Measurements from ENCODE around the gene SYP.

Gene SYP

GRCh38 chrX:49199906-49200771 is at the start of gene SYP:
Gene SYP (minus strand): TSS chrX:49200193. CDS start chrX:49200186, 7 bp downstream.
- DNase-seq (ENCODE audit: low spot score), result peak; percentile 72

DNA sequence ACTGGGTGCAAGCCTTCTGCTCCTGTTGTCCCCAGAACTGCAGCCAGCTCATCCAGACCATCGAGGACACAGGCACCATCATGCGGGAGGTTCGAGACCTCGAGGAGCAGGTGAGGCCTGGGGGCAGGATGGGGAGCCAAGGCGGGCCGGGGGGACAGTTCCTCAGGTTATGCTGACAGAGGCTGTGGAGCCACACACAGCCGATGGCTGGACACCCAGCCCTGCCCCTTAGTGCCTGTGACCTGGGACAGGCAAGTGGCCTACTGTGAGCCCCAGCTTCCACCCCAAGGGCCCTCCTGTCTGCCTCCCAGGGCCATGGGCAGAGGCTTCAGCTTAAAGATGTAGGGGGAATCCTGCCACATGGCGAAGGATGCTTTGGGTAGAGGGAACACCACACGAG is 49.6 kb upstream of the SYP start:
- DNase-seq (ENCODE audit: low spot score), result no peak

DNA sequence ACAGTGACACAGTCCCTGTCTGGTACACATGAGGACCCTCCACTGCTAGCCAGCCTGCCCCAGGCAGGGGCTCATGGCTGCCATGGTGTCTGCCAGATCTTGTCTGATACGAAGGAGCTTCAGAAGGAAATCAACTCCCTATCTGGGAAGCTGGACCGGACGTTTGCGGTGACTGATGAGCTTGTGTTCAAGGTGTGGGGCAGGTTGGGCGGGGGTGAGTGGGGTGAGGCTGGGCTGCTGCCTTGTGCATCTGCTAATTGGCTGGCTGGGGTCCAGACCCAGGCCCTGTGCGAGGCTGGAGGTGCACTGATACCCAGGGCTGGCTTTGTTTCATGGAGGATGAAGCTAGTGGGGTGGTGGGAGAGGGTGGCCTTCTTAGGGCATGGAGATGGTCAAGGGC is 49.1 kb upstream of the SYP start:
- no peak for DNase-seq (ENCODE audit: low spot score)

DNA sequence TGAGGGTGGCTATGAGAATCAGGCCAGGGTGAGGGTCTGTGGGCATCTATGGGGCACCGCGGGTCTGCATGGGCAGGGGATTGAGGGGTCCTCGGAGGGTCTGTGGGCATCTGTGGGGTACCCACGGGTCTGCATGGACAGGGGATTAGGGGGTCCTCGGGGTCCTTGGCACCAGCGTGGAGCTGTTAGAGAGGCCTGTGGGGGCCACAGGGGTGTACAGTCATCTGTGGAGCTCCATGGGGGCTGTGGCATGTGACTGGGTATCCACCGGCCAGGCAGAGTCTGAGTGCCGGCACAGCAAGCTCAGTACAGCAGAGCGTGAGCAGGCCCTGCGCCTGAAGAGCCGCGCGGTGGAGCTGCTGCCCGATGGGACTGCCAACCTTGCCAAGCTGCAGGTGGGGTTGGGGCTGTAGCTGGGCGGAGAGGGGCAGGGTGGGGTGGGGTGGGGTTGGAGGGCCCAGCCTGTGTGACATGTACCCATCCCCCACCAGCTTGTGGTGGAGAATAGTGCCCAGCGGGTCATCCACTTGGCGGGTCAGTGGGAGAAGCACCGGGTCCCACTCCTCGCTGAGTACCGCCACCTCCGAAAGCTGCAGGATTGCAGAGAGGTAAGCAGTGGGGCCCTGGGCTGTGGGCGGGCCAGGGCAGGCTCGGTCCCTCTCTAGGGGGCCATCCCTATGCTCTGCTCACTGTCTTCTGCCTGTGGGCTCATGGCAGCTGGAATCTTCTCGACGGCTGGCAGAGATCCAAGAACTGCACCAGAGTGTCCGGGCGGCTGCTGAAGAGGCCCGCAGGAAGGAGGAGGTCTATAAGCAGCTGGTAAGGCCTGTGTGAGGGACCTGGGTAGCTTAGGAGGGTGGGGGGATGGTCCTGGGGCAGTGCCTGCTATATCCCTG is 48.2 kb upstream of the SYP start:
- no peak for DNase-seq (ENCODE audit: low spot score)

DNA sequence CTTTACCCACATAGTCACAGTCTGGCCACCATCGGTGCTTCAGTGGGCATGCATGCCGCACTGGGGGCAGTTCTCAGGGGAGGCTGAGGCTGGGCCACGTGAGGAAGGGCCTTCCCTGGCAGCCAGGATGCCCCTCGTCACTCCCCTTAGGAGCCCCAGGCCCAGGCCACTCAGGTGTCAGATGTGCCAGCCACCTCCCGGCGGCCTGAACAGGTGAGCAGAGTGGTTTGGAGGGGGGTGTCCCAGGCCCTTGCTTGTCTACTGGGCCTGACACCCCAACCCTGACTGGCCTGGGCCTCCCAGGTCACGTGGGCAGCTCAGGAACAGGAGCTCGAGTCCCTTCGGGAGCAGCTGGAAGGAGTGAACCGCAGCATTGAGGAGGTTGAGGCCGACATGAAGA is 47.4 kb upstream of the SYP start:
- DNase-seq (ENCODE audit: low spot score), result no peak

DNA sequence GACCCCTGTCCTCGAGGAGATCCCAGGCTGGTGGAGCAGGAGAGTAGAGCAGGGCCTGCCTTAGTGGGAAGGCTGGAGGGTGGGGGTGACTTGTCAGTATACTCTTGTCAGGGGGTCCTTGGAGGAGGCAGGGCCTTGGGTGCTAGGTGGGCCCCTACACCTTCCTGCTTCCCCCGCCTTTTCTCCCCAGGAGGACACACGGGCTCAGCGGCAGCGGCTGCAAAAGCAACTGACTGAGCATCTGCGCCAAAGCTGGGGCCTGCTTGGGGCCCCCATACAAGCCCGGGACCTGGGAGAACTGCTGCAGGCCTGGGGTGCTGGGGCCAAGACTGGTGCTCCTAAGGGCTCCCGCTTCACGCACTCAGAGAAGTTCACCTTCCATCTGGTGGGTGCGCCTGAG is 46.5 kb upstream of the SYP start:
- no peak for DNase-seq (ENCODE audit: low spot score)

GRCh38 chrX:49244207-49244606 is 44.2 kb upstream of the SYP start:
- no peak for DNase-seq (ENCODE audit: low spot score)

DNA sequence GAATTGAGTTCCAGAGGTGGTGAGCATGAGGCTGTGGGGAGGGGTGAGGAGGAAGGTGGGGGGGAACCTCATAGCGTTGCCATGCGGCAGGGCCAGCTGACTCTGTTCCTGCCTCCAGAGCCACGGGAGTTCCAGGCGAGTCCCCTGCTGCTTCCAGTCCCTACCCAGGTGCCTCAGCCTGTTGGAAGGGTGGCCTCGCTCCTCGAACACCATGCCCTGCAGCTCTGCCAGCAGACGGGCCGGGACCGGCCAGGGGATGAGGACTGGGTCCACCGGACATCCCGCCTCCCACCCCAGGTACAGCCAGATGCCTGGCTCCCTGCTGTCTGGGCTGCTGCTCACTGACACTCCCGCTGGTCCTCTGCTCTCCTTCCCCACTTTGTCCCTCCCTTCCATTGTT is 43.2 kb upstream of the SYP start:
- no peak for DNase-seq (ENCODE audit: low spot score)

DNA sequence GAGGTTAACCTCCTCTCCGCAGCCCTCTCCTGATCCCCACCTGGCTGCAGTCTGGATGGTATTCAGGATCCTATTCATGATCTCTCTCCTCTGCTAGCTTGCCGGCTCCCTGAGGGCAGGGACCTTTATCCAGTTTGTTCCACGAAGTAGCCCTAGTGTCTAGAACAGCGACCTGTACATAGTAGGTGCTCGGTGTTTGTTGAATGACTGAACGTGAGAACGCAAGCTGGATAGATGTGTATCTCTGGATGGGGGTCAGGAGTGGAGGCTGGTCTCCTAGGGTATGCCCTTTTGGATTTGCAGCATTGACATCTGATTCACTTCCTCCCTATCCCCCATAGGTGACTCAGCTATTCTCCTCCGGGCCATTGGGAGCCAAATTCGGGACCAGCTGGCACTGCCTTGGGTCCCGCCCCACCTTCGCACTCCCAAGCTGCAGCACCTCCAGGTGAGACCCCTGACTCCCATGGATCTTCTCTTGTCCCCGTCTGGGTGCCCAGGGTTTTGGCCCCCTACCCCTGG is 42.6 kb upstream of the SYP start:
- no peak for DNase-seq (ENCODE audit: low spot score)

- no peak for DNase-seq (ENCODE audit: low spot score)
Observed at GRCh38 chrX:49238735-49239134, 38.7 kb upstream of the SYP start.

GRCh38 chrX:49237060-49237459 is 37.1 kb upstream of the SYP start:
- no peak for DNase-seq (ENCODE audit: low spot score)

GRCh38 chrX:49233887-49234555 is 34.0 kb upstream of the SYP start:
- DNase-seq (ENCODE audit: low spot score), result no peak

GRCh38 chrX:49233176-49233575 is 33.2 kb upstream of the SYP start, which contains the start of gene CACNA1F:
Gene CACNA1F (minus strand): TSS chrX:49233340. CDS start chrX:49233309, 31 bp downstream.
- DNase-seq (ENCODE audit: low spot score), result no peak

DNA sequence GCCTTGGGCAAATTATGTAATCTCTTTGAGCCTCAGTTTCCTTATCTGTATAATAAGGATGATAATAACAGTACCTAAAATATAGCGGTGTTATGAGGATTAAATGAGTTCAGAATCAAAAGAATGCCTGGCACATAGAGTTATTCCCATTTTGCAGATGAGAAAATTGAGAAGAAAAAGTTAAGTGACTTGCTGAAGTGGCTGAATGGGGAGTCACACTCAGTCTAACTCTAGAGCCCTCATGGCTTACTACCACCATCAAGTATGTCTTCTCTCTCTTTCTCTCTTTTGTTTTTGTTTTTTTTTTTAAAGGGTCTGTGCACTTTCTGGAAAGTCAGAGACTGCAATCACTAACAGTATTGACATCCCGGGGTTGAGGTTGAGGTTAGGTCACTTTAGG is 32.5 kb upstream of the SYP start:
- no peak for DNase-seq (ENCODE audit: low spot score)

DNA sequence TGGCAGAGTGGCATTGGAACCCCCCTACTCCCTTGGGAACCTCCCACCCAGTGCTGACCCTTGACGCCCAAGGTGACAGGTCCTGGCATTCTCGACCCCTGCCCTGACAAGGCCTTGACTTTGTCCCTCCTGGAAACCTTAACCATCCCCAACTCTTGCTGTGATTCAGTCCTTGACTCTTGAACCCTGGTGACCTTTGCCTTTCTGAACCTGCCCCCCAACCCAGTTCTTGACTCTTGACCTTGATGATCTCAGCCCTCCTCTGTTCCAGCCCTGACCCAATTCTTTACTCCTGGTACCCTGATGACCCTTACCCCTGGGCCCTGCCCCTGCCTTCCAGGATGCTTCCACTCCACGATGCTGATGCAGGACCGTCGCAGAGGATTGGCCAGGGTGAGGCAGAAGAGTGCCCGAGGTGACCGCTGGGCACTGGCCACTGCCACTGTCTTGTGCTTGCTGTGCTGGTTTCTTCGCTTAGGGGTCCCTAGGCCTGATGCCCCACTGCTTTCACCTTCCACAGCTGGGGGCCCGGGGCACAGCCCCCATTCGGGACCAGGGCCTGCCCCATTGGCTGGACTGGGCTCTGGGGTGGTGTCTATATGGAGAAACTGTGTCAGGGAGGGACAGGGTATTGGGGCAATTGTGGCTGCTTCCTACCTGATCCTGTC is 31.5 kb upstream of the SYP start:
- DNase-seq (ENCODE audit: low spot score), result no peak

DNA sequence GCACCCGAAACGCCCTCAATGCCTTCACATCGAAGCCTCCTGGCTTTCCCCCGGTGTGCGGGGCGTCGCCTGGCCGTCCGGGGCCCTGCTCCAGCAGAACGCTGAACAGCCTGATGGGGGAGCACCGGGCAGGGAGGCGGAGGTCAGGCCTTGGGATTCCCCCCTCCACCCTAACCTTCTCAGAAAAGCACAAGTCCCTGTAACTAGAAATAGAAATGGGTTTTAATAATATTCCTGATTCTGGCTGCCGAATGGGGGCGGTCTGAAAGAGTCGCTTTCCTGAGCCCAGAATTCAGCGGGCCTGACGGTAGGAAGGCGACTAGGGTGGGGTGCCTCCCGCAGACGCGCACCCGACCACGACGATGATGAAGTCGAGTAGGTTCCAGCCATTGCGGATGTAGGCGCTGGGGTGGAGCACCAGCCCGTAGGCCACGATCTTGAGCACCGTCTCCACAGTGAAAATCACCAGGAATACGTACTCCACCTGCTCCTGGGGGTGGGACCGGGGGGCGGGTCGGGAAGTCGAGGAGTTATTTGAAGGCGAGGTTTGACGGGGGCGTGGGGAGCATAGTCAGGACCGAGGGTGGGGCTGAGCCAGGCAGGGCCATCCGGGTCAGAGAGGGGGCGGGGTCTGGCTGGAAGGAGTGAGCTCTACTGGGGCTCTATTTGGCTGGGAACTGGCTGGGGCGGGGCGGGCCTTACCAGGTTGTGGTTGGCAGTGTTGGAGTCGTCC is 30.7 kb upstream of the SYP start:
- DNase-seq (ENCODE audit: low spot score), result peak; percentile 26

DNA sequence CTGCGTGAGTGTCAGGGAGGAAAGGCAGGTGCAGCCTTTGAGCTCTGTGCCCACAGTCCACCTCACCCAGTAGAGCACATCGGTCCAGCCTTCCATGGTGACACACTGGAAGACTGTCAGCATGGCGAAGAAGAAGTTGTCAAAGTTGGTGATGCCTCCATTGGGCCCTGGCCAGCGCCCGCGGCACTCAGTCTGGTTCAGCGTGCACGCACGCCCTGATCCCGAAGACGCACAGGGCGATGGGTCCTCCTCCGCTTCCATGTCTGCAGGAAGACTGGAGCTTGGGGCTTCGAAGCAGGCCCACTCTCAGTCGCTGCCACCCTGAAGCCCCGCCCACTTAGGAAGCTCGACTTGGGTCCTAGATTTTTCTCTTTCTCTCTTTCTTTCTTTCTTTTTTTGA is 28.2 kb upstream of the SYP start:
- no peak for DNase-seq (ENCODE audit: low spot score)

GRCh38 chrX:49227726-49228125 is 27.7 kb upstream of the SYP start:
- no peak for DNase-seq (ENCODE audit: low spot score)

GRCh38 chrX:49226946-49227345 is 27.0 kb upstream of the SYP start:
- no peak for DNase-seq (ENCODE audit: low spot score)

DNA sequence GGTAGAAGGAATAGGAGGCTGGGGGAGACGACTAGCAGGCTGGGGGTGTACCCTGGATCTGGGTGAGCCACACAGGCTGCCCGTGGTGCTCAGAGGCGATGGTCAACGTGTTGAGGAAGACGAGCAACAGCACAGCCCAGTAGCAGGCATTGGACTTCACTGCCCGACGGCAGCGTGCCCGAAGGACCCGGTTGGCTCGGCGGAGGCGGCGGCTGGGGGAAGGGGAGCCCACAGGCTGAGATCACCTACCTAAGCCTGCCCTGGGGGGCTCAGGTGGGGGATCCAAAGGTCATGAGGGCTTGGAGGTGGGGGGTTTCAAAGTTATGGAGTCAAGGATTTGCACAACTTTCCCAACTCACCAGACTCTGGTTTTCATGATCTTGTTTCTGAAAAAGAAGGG is 25.9 kb upstream of the SYP start:
- DNase-seq (ENCODE audit: low spot score), result no peak

DNA sequence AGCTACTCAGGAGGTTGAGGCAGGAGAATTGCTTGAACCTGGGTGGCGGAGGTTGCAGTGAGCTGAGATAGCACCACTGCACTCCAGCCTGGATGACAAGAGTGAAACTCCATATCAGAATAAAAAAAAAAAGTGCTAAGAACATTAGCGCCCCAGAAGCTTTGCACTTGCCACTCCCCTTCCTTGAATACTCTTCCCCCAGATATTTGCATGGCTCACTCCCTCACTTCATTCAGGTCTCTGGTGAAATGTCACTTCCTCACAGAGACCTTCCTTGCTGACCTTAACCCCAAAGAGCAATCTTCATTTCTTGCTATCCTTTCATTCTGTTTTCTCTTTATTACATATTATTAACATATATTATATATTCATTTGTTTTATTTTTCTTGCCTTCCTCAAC is 21.9 kb upstream of the SYP start:
- DNase-seq (ENCODE audit: low spot score), result no peak

All from hematopoietic multipotent progenitor cell treated with erythropoietin and hydrocortisone succinate and interleukin-3 and kit ligand, for 15 days (in vitro differentiated cells).